ENCODE data around the gene ALDH1A3.

GRCh38 chr15:100923076-100923475 is 43.4 kb downstream of the ALDH1A3 start:
- TF ChIP-seq CTCF (IDR thresholded peaks at IDR 0.05): no peak
- no peak for TF ChIP-seq EP300 (IDR thresholded peaks at IDR 0.05)

Measured in stomach (tissue), 4 donors.